HEK293T (cell line): ENCODE data around the gene PIK3R5.
"Not testable (repeated sequence)": the region's sequence is repeated elsewhere in the genome, so short reads cannot be mapped to it uniquely, and the experiment has no call there.

Source experiments
- FOXA1 ChIP-seq: fragments of 450-650 bp; IDR thresholded peaks from 2 replicates; pipeline ENCODE4 v1.6.1; 2016; ENCODE audit warnings: mild to moderate bottlenecking
- FOXK2 ChIP-seq: fragments of 450-650 bp; IDR thresholded peaks from 2 replicates; pipeline ENCODE4 v1.6.1; 2016; ENCODE audit warnings: mild to moderate bottlenecking
- SP1 ChIP-seq: fragments of 450-650 bp; IDR thresholded peaks from 2 replicates; pipeline ENCODE4 v1.6.1; 2017
- TARDBP ChIP-seq: fragments of 450-650 bp; IDR thresholded peaks from 2 replicates; pipeline ENCODE4 v1.6.1; 2016

DNA sequence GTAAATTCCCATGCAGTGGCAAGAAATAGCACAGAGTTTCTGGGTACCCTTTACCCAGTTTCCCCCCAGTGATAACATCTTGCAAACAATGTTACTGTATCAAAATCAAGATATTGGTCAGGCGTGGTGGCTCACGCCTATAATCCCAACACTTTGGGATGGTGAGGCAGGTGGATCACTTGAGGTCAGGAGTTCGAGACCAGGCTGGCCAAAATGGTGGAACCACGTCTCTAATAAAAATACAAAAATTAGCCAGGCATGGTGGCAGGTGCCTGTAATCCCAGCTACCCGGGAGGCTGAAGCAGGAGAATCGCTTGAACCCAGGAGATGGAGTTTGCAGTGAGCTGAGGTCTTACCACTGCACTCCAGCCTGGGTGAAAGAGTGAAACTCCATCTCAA lies 109.3 kb downstream of the PIK3R5 start:
- TF ChIP-seq FOXA1, FOXK2, SP1, TARDBP: not testable (repeated sequence)
